ENCODE measurements around the gene YJEFN3.

GRCh38 chr19:19553670-19554069 is 25.0 kb downstream of the YJEFN3 start:
- TF ChIP-seq POLR2AphosphoS5 (IDR thresholded peaks at IDR 0.05; ENCODE audit: borderline replicate concordance, low read depth, low read length) (no peak), EZH2 (IDR thresholded peaks at IDR 0.05) (no peak)
